ENCODE data around the gene ZFAND3. TPM values are rescaled to one million over a fixed set of nuclear protein-coding genes. Genes with fewer than 3 reads are reported as not detected.

The ZFAND3 gene
- polyA plus RNA-seq, 1 donor (not counting 4 experiments of a cell fraction or from before 2014, with no cell fraction given), result 19.6 TPM

DNA sequence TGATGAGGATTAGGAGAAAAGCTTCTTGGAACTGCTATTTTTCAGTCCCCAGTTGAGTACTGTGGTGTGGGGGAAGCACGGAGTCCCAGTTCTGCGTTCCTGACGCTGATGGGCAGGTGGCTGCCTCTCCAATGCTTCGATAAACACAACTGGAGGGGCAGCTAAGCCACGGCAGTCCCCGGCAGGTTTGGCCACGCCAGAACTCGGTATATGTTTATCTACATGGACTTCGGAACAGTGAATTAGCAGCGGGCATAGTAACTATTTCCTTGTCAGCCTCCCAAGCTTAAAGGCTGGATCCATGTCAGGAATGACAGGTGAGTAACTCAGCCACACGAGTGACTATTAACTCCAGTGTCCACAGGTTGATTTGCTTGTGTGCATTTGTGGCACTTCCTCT is 354.4 kb downstream of the ZFAND3 start:
- dilution Hi-C loops (cut with MboI; ENCODE audit: extremely low pct_ligation_motif_present, low sequenced_read_pairs), result no loop called here
- Histone ChIP-seq H4K20me1 (ENCODE audit: control insufficient read depth, extremely low read depth, insufficient read depth, low read length) (no peaks in the 10 kb centered on the region), H3K9me3 (ENCODE audit: control insufficient read depth, low read depth, low read length) (no peaks in the 10 kb centered on the region), H2AFZ (ENCODE audit: control insufficient read depth, low read length) (no peak overlapping the region), H3K4me2 (ENCODE audit: control insufficient read depth, extremely low read depth, insufficient read depth, low read depth, low read length) (no peak overlapping the region), H3K9ac (ENCODE audit: control insufficient read depth, extremely low read depth, insufficient read depth, low read length) (no peak overlapping the region), H3K9me1 (ENCODE audit: control insufficient read depth, extremely low read depth, insufficient read depth, low read length) (no peaks in the 10 kb centered on the region), H3K36me3 (ENCODE audit: control insufficient read depth in 2 of 2, extremely low read depth in 1 of 2, insufficient read depth in 2 of 2, low read length in 2 of 2) (no peaks in the 10 kb centered on the region), H3K27ac (ENCODE audit: control insufficient read depth, insufficient read depth, low read length) (no peak overlapping the region), H3K4me3 (ENCODE audit: control insufficient read depth in 2 of 3, extremely low read depth in 1 of 3, insufficient read depth in 2 of 3, low read depth in 1 of 3, low read length in 3 of 3) (no peak overlapping the region), H3K79me2 (ENCODE audit: control insufficient read depth, insufficient read depth, low read length) (no peaks in the 10 kb centered on the region), H3K27me3 (ENCODE audit: control insufficient read depth, extremely low read depth, insufficient read depth, low read length) (no peaks in the 10 kb centered on the region), H3K4me1 (ENCODE audit: control insufficient read depth, extremely low read depth, insufficient read depth, low read length) (no peaks in the 10 kb centered on the region)
- no peak for TF ChIP-seq EZH2 (IDR thresholded peaks at IDR 0.05; ENCODE audit: low read length)
- DNase-seq (ENCODE audit: low read depth, low spot score), result no peak
- no peak for FAIRE-seq

DNA sequence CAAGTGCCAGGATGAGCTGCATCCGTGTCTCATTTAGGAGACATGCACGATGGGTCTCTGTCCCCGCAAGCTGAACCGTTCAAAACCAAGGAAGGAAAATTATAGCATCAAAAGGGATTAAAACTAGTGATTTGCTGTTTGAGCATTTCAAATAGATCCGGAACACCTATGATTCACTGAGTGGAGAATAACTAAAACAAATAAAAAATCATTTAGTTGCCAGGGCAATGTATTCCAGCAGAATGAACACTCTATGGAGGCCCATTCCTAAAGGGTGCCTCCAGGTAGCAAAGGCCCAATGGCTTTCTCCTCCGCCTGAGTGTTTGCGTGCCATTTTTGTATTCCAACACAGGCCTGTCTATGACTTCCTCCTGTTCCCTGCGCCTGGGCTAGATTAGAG is 354.8 kb downstream of the ZFAND3 start:
- Histone ChIP-seq H3K9ac (ENCODE audit: control insufficient read depth, extremely low read depth, insufficient read depth, low read length) (no peak overlapping the region), H3K9me1 (ENCODE audit: control insufficient read depth, extremely low read depth, insufficient read depth, low read length) (no peaks in the 10 kb centered on the region), H3K4me3 (ENCODE audit: control insufficient read depth in 2 of 3, extremely low read depth in 1 of 3, insufficient read depth in 2 of 3, low read depth in 1 of 3, low read length in 3 of 3) (no peak overlapping the region), H2AFZ (ENCODE audit: control insufficient read depth, low read length) (no peak overlapping the region), H3K4me1 (ENCODE audit: control insufficient read depth, extremely low read depth, insufficient read depth, low read length) (no peaks in the 10 kb centered on the region), H3K9me3 (ENCODE audit: control insufficient read depth, low read depth, low read length) (no peaks in the 10 kb centered on the region), H4K20me1 (ENCODE audit: control insufficient read depth, extremely low read depth, insufficient read depth, low read length) (no peaks in the 10 kb centered on the region), H3K4me2 (ENCODE audit: control insufficient read depth, extremely low read depth, insufficient read depth, low read depth, low read length) (no peak overlapping the region), H3K27ac (ENCODE audit: control insufficient read depth, insufficient read depth, low read length) (no peak overlapping the region), H3K36me3 (ENCODE audit: control insufficient read depth in 2 of 2, extremely low read depth in 1 of 2, insufficient read depth in 2 of 2, low read length in 2 of 2) (no peaks in the 10 kb centered on the region), H3K27me3 (ENCODE audit: control insufficient read depth, extremely low read depth, insufficient read depth, low read length) (no peaks in the 10 kb centered on the region), H3K79me2 (ENCODE audit: control insufficient read depth, insufficient read depth, low read length) (no peaks in the 10 kb centered on the region)
- TF ChIP-seq, protein P1, sequence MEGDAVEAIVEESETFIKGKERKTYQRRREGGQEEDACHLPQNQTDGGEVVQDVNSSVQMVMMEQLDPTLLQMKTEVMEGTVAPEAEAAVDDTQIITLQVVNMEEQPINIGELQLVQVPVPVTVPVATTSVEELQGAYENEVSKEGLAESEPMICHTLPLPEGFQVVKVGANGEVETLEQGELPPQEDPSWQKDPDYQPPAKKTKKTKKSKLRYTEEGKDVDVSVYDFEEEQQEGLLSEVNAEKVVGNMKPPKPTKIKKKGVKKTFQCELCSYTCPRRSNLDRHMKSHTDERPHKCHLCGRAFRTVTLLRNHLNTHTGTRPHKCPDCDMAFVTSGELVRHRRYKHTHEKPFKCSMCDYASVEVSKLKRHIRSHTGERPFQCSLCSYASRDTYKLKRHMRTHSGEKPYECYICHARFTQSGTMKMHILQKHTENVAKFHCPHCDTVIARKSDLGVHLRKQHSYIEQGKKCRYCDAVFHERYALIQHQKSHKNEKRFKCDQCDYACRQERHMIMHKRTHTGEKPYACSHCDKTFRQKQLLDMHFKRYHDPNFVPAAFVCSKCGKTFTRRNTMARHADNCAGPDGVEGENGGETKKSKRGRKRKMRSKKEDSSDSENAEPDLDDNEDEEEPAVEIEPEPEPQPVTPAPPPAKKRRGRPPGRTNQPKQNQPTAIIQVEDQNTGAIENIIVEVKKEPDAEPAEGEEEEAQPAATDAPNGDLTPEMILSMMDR (optimal IDR thresholded peaks at IDR 0.05 in 1 of 3, IDR thresholded peaks at IDR 0.05 in 1 of 3, conservative IDR thresholded peaks at IDR 0.05 in 1 of 3; ENCODE audit: extremely low read depth in 1 of 3, insufficient read depth in 2 of 3, low read length in 3 of 3), result no peak
- TF ChIP-seq EZH2 (IDR thresholded peaks at IDR 0.05; ENCODE audit: low read length), result no peak
- FAIRE-seq, result no peak
- dilution Hi-C loops (cut with MboI; ENCODE audit: extremely low pct_ligation_motif_present, low sequenced_read_pairs), result no loop called here
- no peak for DNase-seq (ENCODE audit: low read depth, low spot score)

DNA sequence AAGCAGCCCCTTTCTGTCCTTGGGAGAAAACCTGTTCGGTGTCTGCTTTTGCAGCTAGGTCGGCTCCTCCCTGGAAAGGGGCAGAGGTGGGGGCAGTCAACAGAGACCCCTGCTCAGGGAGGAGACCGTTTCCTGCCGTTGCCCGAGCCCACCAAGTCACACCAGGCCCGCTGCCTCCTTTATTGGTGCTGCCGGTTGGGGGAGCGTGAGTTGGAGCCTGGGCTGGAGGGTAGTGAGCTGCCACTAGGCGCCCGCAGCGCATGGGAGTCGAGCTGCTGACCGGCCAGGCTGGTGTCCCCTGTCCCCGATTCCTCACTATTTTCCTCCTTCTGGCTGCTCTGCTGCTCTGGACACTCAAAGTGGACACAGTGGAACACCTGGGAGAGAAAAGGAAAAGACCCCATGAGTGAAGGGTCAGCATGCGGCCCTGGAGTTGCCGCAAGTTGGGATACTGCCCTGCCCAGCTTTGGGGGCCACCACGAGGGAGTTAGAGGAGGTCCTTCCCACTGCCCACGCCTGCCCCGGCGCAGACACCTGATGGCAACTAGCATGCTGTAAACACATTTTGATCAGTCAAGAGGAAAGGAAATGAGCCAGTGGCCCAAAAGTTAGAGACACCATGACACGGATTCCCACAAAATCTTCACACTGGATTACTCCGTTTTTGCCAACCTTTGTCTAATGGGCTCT is 355.4 kb downstream of the ZFAND3 start:
- Histone ChIP-seq H3K9me3 (ENCODE audit: control insufficient read depth, low read depth, low read length) (no peaks in the 10 kb centered on the region), H3K9me1 (ENCODE audit: control insufficient read depth, extremely low read depth, insufficient read depth, low read length) (no peaks in the 10 kb centered on the region), H3K79me2 (ENCODE audit: control insufficient read depth, insufficient read depth, low read length) (no peaks in the 10 kb centered on the region), H3K27me3 (ENCODE audit: control insufficient read depth, extremely low read depth, insufficient read depth, low read length) (no peaks in the 10 kb centered on the region), H3K9ac (ENCODE audit: control insufficient read depth, extremely low read depth, insufficient read depth, low read length) (no peak overlapping the region), H3K4me3 (ENCODE audit: control insufficient read depth in 2 of 3, extremely low read depth in 1 of 3, insufficient read depth in 2 of 3, low read depth in 1 of 3, low read length in 3 of 3) (no peak overlapping the region), H3K27ac (ENCODE audit: control insufficient read depth, insufficient read depth, low read length) (no peak overlapping the region), H4K20me1 (ENCODE audit: control insufficient read depth, extremely low read depth, insufficient read depth, low read length) (no peaks in the 10 kb centered on the region), H3K4me2 (ENCODE audit: control insufficient read depth, extremely low read depth, insufficient read depth, low read depth, low read length) (no peak overlapping the region), H3K4me1 (ENCODE audit: control insufficient read depth, extremely low read depth, insufficient read depth, low read length) (no peaks in the 10 kb centered on the region), H2AFZ (ENCODE audit: control insufficient read depth, low read length) (no peak overlapping the region), H3K36me3 (ENCODE audit: control insufficient read depth in 2 of 2, extremely low read depth in 1 of 2, insufficient read depth in 2 of 2, low read length in 2 of 2) (no peaks in the 10 kb centered on the region)
- DNase-seq (ENCODE audit: low read depth, low spot score) (no peak), FAIRE-seq (no peak)
- dilution Hi-C loops (cut with MboI; ENCODE audit: extremely low pct_ligation_motif_present, low sequenced_read_pairs), result no loop called here
- TF ChIP-seq, protein P1 (optimal IDR thresholded peaks at IDR 0.05 in 1 of 3, IDR thresholded peaks at IDR 0.05 in 1 of 3, conservative IDR thresholded peaks at IDR 0.05 in 1 of 3; ENCODE audit: extremely low read depth in 1 of 3, insufficient read depth in 2 of 3, low read length in 3 of 3), result no peak
- no peak for TF ChIP-seq EZH2 (IDR thresholded peaks at IDR 0.05; ENCODE audit: low read length)

All from keratinocyte (primary cell).